ENCODE measurements around the gene CALCOCO1. TPM values are rescaled to one million over a fixed set of nuclear protein-coding genes. Genes with fewer than 3 reads are reported as not detected.

Gene CALCOCO1
- total RNA-seq, 1 donor from 2014 or later, result 212 TPM

GRCh38 chr12:53751336-53752191, 24.3 kb upstream of the CALCOCO1 start, which contains the start of gene CISTR:
TSS of gene CISTR (minus strand) at chr12:53751979.
- H3K4me3 ChIP-seq, result peak within 1 kb of the TSS; percentile 61
- intact Hi-C loops (cut with DNase I), result no loop called here
- peaks cover 49% of the 10 kb centered on the region for H3K27me3 ChIP-seq (ENCODE audit: low read depth)
- peaks cover 34% of the 10 kb centered on the region for H3K4me1 ChIP-seq
- no peaks in the 10 kb centered on the region for H3K9me3 ChIP-seq
- ATAC-seq (peak; percentile 62 to 73), DNase-seq (peak; percentile 60)
- peak within 1 kb of the TSS; percentile 38 for H3K27ac ChIP-seq
- no peak for TF ChIP-seq CTCF (IDR thresholded peaks at IDR 0.05)
- no peaks in the 10 kb centered on the region for H3K36me3 ChIP-seq

GRCh38 chr12:53750812-53751335, 23.6 kb upstream of the CALCOCO1 start:
- DNase-seq, result peak; percentile 57
- intact Hi-C loops (cut with DNase I), result no loop called here
- peak overlapping the region; percentile 61 for H3K4me3 ChIP-seq
- no peaks in the 10 kb centered on the region for H3K9me3 ChIP-seq
- H3K4me1 ChIP-seq, result peaks cover 34% of the 10 kb centered on the region
- peaks cover 52% of the 10 kb centered on the region for H3K27me3 ChIP-seq (ENCODE audit: low read depth)
- no peak for TF ChIP-seq CTCF (IDR thresholded peaks at IDR 0.05)
- no peaks in the 10 kb centered on the region for H3K36me3 ChIP-seq
- H3K27ac ChIP-seq, result peak overlapping the region; percentile 38
- ATAC-seq, result peak; percentile 38 to 51

- no peaks in the 10 kb centered on the region for H3K9me3 ChIP-seq
- peaks cover 34% of the 10 kb centered on the region for H3K4me1 ChIP-seq
- H3K36me3 ChIP-seq, result no peaks in the 10 kb centered on the region
- H3K27ac ChIP-seq, result no peak overlapping the region
- ATAC-seq (no peak), DNase-seq (no peak)
- peaks cover 56% of the 10 kb centered on the region for H3K27me3 ChIP-seq (ENCODE audit: low read depth)
- intact Hi-C loops (cut with DNase I), result loop anchor here (5.0 kb wide), 1 partner anchor 48 kb away; no protein-coding TSS in a partner anchor
- no peak for TF ChIP-seq CTCF (IDR thresholded peaks at IDR 0.05)
- peak overlapping the region; percentile 61 for H3K4me3 ChIP-seq
Measured at GRCh38 chr12:53749986-53750811, 22.9 kb upstream of the CALCOCO1 start.

GRCh38 chr12:53748072-53748840, 21.0 kb upstream of the CALCOCO1 start:
- Histone ChIP-seq H3K36me3 (no peaks in the 10 kb centered on the region), H3K4me3 (no peak overlapping the region), H3K4me1 (peaks cover 28% of the 10 kb centered on the region), H3K9me3 (no peaks in the 10 kb centered on the region), H3K27me3 (ENCODE audit: low read depth) (peaks cover 72% of the 10 kb centered on the region), H3K27ac (no peak overlapping the region)
- TF ChIP-seq CTCF (IDR thresholded peaks at IDR 0.05), result no peak
- DNase-seq (no peak), ATAC-seq (no peak)
- intact Hi-C loops (cut with DNase I), result loop anchor here (5.0 kb wide), 1 partner anchor 46 kb away; no protein-coding TSS in a partner anchor

- no peak for DNase-seq
- intact Hi-C loops (cut with DNase I), result loop anchor here (5.0 kb wide), 1 partner anchor 45 kb away; no protein-coding TSS in a partner anchor
- Histone ChIP-seq H3K4me1 (peaks cover 28% of the 10 kb centered on the region), H3K4me3 (no peak overlapping the region), H3K27ac (no peak overlapping the region), H3K36me3 (no peaks in the 10 kb centered on the region), H3K9me3 (no peaks in the 10 kb centered on the region), H3K27me3 (ENCODE audit: low read depth) (peaks cover 81% of the 10 kb centered on the region)
- TF ChIP-seq CTCF (IDR thresholded peaks at IDR 0.05), result no peak
- ATAC-seq, result no peak
Measured at GRCh38 chr12:53747095-53747494, 19.8 kb upstream of the CALCOCO1 start.
